Fibroblast of lung (primary cell): Measurements from ENCODE around the gene WDR37. TPM values are rescaled to one million over a fixed set of nuclear protein-coding genes. Genes with fewer than 3 reads are reported as not detected.
A peak's percentile ranks its signal among the peaks of the same experiment; 100 is the strongest.

Experiments used
- DNase-seq, 2 donors: peaks; one replicate each; pipeline versions ENCODE4 v3.0.0 to v3.0.0-alpha.2; 2010; ENCODE audit warnings: low read depth in 2 of 2
- H2AFZ ChIP-seq: 2 replicates; pipeline ENCODE4 v1.5.1; 2012; ENCODE audit warnings: low read length, control low read depth, inconsistent platforms
- H3K27ac ChIP-seq: 2 replicates; pipeline ENCODE4 v1.5.1; 2011; ENCODE audit warnings: low read length, control low read depth; ENCODE audit not compliant: insufficient read depth
- H3K27me3 ChIP-seq: 2 replicates; pipeline ENCODE4 v1.5.1; 2011; ENCODE audit warnings: mild to moderate bottlenecking, low read length; ENCODE audit not compliant: control insufficient read depth, insufficient read depth
- H3K36me3 ChIP-seq: 2 replicates; pipeline ENCODE4 v1.5.1; 2011; ENCODE audit warnings: low read length; ENCODE audit not compliant: control insufficient read depth, insufficient read depth
- H3K4me1 ChIP-seq: 2 replicates; pipeline ENCODE4 v1.5.1; 2011; ENCODE audit warnings: low read length; ENCODE audit not compliant: control insufficient read depth, insufficient read depth; ENCODE audit errors: extremely low read depth
- H3K4me2 ChIP-seq: 2 replicates; pipeline ENCODE4 v1.5.1; 2011; ENCODE audit warnings: low read length, control low read depth; ENCODE audit not compliant: insufficient read depth; ENCODE audit errors: extremely low read depth
- H3K4me3 ChIP-seq, 4 experiments: fragments of 200-600 bp in 1 of 4; sonication (generic) in 1 of 4; replicated peaks in 1 of 4; 2 replicates each; pipeline ENCODE4 v1.5.1; 2011 to 2016; ENCODE audit warnings: low read length in 4 of 4, low read depth in 3 of 4, mild to moderate bottlenecking in 3 of 4, control low read depth in 2 of 4, inconsistent platforms in 1 of 4, mixed read lengths in 1 of 4; ENCODE audit not compliant: insufficient read depth in 1 of 4; ENCODE audit errors: control extremely low read depth in 1 of 4
- H3K79me2 ChIP-seq: 2 replicates; pipeline ENCODE4 v1.5.1; 2012; ENCODE audit warnings: mild to moderate bottlenecking, low read length, inconsistent platforms; ENCODE audit not compliant: control insufficient read depth, insufficient read depth
- H3K9ac ChIP-seq: 2 replicates; pipeline ENCODE4 v1.5.1; 2011; ENCODE audit warnings: mild to moderate bottlenecking, low read length, control low read depth; ENCODE audit not compliant: insufficient read depth
- H3K9me3 ChIP-seq: 2 replicates; pipeline ENCODE4 v1.5.1; 2012; ENCODE audit warnings: low read depth, low read length; ENCODE audit not compliant: control insufficient read depth, insufficient read depth
- H4K20me1 ChIP-seq: 2 replicates; pipeline ENCODE4 v1.5.1; 2011; ENCODE audit warnings: low read length; ENCODE audit not compliant: control insufficient read depth, insufficient read depth; ENCODE audit errors: extremely low read depth
- EZH2 ChIP-seq: IDR thresholded peaks from 2 replicates; pipeline ENCODE4 v1.5.1; 2012; ENCODE audit warnings: low read length, control low read depth, mild to moderate bottlenecking; ENCODE audit errors: missing control alignments
- polyA plus RNA-seq, 2 donors: library from polyadenylated mRNA; depleted of rRNA in 1 of 2; stranded (reverse) in 1 of 2; unstranded in 1 of 2; fragments of >200 nt; gene quantifications; 2 replicates each; pipeline ENCODE4 v1.2.1, GENCODE V29; 2011 to 2012; ENCODE audit warnings: missing spikeins in 1 of 2
- total RNA-seq: library from RNA; depleted of rRNA; stranded (reverse); fragments of >200 nt; gene quantifications from 2 replicates; pipeline ENCODE4 v1.2.1, GENCODE V29; 2014
- TF ChIP-seq, protein P1 (sequence below), 2 donors: IDR thresholded peaks in 1 of 2; conservative IDR thresholded peaks in 1 of 2; 1 replicate in 1 of 2; 2 replicates in 1 of 2; pipeline ENCODE4 v1.5.1; 2011 to 2012; ENCODE audit warnings: low read length in 2 of 2, control low read depth in 1 of 2, inconsistent platforms in 1 of 2, low read depth in 1 of 2, mild to moderate bottlenecking in 1 of 2

Gene WDR37
- total and polyA plus RNA-seq, 2 donors (not counting 1 experiment from before 2014, with no cell fraction given): 13.0 to 15.8 TPM

DNA sequence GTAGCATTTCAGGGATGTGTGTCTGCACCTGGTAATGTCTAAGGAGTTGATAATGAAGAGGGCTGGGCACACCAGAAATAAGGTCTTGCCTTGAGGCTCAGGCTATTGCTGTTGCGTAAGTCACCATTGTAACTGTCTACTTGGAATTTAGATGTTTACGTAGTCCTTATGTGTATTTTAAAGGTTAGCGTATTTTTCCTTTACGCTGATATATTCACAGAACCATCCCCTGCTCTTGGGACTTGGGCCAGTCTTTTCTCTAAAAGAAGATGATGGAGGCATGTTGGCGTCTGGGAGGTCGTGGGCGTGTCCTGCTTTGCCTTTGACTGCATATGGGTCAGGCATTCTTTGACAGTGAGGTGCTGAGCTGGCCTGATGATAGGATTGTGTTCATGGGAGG lies 14.7 kb downstream of the WDR37 start:
- no peaks in the 10 kb centered on the region for H3K4me1 ChIP-seq
- H3K27me3 ChIP-seq: no peaks in the 10 kb centered on the region
- H2AFZ ChIP-seq: no peak overlapping the region
- no peak for TF ChIP-seq EZH2
- TF ChIP-seq, protein P1, sequence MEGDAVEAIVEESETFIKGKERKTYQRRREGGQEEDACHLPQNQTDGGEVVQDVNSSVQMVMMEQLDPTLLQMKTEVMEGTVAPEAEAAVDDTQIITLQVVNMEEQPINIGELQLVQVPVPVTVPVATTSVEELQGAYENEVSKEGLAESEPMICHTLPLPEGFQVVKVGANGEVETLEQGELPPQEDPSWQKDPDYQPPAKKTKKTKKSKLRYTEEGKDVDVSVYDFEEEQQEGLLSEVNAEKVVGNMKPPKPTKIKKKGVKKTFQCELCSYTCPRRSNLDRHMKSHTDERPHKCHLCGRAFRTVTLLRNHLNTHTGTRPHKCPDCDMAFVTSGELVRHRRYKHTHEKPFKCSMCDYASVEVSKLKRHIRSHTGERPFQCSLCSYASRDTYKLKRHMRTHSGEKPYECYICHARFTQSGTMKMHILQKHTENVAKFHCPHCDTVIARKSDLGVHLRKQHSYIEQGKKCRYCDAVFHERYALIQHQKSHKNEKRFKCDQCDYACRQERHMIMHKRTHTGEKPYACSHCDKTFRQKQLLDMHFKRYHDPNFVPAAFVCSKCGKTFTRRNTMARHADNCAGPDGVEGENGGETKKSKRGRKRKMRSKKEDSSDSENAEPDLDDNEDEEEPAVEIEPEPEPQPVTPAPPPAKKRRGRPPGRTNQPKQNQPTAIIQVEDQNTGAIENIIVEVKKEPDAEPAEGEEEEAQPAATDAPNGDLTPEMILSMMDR (conservative IDR thresholded peaks at IDR 0.05 in 1 of 2, IDR thresholded peaks at IDR 0.05 in 1 of 2; ENCODE audit: low read depth in 1 of 2, low read length in 2 of 2): no peak
- no peaks in the 10 kb centered on the region for H4K20me1 ChIP-seq
- H3K9me3 ChIP-seq: no peaks in the 10 kb centered on the region
- H3K4me3 ChIP-seq: no peak overlapping the region
- H3K79me2 ChIP-seq: peaks cover 4% of the 10 kb centered on the region
- DNase-seq: peak; percentile 26 to 51
- H3K36me3 ChIP-seq: peaks cover 3% of the 10 kb centered on the region
- H3K27ac ChIP-seq: no peak overlapping the region
- H3K9ac ChIP-seq: no peak overlapping the region
- no peak overlapping the region for H3K4me2 ChIP-seq

DNA sequence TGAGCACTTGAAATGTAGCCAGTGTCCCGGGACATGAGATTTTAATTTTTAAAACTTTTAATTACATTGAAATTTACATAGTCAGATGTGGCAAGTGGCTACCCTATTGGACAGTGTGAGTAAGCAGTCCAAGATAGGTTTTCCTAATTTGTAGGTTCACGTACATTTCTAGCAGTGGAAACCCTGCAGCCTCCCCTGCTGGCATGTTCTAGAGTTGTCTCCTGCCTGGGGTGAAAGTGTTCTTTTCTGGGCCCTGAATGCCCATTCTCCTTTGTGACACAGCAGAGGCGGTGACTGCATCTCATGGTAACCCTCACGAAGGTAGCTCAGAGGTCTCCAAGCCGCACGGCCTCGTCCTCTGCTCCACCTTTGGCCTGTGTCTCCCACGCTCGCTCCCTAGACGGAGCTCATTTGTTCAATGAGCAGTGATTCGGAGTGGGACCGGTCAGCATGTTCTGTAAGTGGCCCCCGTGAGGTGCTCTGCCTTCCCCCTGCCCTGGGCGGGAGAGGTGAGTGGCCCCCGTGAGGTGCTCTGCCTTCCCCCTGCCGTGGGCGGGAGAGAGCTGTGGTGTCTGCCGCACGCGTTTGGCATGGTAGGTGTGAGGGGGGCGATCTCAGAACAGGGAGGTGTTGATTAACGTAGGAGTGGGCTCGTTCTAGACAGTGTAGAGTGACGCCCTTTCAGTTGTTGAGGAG lies 18.0 kb downstream of the WDR37 start:
- no peak overlapping the region for H2AFZ ChIP-seq
- H3K79me2 ChIP-seq: peaks cover 4% of the 10 kb centered on the region
- no peak for DNase-seq
- no peaks in the 10 kb centered on the region for H3K4me1 ChIP-seq
- no peaks in the 10 kb centered on the region for H3K27me3 ChIP-seq
- no peak overlapping the region for H3K9ac ChIP-seq
- no peaks in the 10 kb centered on the region for H4K20me1 ChIP-seq
- no peaks in the 10 kb centered on the region for H3K9me3 ChIP-seq
- H3K27ac ChIP-seq: no peak overlapping the region
- H3K36me3 ChIP-seq: peaks cover 3% of the 10 kb centered on the region
- H3K4me3 ChIP-seq: no peak overlapping the region
- TF ChIP-seq EZH2: no peak
- TF ChIP-seq, protein P1 (conservative IDR thresholded peaks at IDR 0.05 in 1 of 2, IDR thresholded peaks at IDR 0.05 in 1 of 2; ENCODE audit: low read depth in 1 of 2, low read length in 2 of 2): no peak
- H3K4me2 ChIP-seq: no peak overlapping the region

DNA sequence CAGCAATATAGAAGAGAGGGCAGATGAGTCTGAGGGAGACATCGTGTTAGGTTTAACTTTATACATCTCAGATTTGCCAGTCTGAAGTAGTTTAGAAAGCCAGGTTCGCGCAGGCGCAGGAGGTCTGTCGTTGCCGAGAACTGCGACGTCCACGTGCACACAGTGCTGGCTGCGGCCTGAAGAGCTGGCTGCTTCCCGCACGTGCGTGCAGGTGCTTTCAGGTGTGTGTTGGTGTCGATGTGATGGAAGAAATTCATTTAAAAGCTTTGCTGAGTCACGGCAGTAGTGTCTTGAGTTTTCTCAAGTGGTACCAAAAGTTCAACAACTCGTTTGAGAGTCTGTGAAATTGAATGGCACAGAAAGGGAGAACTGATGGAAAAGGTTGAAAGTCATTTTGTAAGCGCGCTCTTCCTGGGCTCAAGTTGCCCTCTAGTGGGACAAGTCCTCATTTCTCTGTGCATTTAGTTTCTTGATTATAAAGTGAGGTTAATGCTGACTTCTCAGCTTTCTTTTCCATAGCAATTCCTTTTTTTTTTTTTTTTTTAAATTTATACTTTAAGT lies 18.6 kb downstream of the WDR37 start:
- Histone ChIP-seq H3K27ac (no peak overlapping the region), H3K36me3 (peaks cover 3% of the 10 kb centered on the region), H4K20me1 (no peaks in the 10 kb centered on the region), H2AFZ (no peak overlapping the region), H3K9me3 (no peaks in the 10 kb centered on the region), H3K4me3 (no peak overlapping the region), H3K79me2 (peaks cover 4% of the 10 kb centered on the region), H3K27me3 (no peaks in the 10 kb centered on the region), H3K4me1 (no peaks in the 10 kb centered on the region), H3K9ac (no peak overlapping the region), H3K4me2 (no peak overlapping the region)
- TF ChIP-seq, protein P1 (conservative IDR thresholded peaks at IDR 0.05 in 1 of 2, IDR thresholded peaks at IDR 0.05 in 1 of 2; ENCODE audit: low read depth in 1 of 2, low read length in 2 of 2): peak in 1 of 2 donors; percentile 20
- TF ChIP-seq EZH2: no peak
- peak in 1 of 2 donors; percentile 13 for DNase-seq
